Loucy (cell line): ENCODE data around the gene TOM1L1.

ENCODE experiments used
- CTCF ChIP-seq: fragments of 200-600 bp; sonication (generic); conservative IDR thresholded peaks from 2 replicates; pipeline ENCODE4 v1.5.1; 2014; ENCODE audit warnings: mild to moderate bottlenecking, antibody characterized with exemption, low read length
- EZH2phosphoT487 ChIP-seq: fragments of 200-600 bp; IDR thresholded peaks from 2 replicates; pipeline ENCODE4 v1.6.1; 2018; ENCODE audit warnings: antibody characterized with exemption, mild to moderate bottlenecking, moderate library complexity, borderline replicate concordance

DNA sequence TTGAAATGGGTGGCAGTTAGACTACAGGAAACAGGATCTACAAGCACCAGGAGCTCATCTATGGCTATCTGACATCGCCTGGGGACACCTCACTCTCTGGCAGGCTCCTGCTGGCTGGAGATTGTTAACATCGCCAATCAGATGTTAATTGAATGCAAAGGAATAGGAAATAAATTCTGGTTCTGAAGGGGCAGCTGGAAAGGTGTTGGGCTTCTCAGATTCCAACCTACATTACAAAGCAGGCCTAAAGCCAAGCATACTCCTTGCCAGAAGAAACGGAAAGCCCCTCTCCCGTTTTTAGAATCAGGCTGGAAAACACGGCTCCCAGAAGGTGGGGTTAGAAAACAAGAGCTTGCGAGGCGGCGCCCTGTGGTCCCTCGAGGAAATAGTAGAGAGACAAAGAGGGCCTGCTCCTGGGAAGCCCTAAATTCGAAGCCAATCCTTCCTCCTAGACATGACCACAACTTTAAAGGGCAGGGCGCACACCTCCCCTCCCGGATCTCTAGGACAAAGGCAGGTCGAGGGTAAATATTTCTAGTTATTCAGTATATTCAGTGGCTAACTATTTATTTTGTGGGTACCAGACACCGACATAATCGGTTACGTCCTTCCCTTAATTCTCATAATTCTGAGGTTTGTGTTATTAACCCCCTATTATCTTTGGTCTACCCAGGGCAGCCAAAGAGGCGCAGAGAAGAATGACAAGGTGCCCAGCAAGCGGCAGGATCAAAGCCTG is 763 bp upstream of the TOM1L1 start:
- no peak for TF ChIP-seq CTCF
- TF ChIP-seq EZH2phosphoT487 = no peak
